Smooth muscle cell (in vitro differentiated cells): ENCODE results near the gene TSPAN9. TPM values are rescaled to one million over a fixed set of nuclear protein-coding genes. Genes with fewer than 3 reads are reported as not detected.

Source experiments
- DNase-seq: peaks from one replicate; lab custom pipeline; 2025; ENCODE audit not compliant: unreplicated experiment; lab: John Stamatoyannopoulos, UW
- H2AFZ ChIP-seq: fragments of 200-600 bp; sonication (generic); 2 replicates; pipeline ENCODE4 v1.6.0; 2016; ENCODE audit warnings: antibody characterized with exemption, low read depth, mild to moderate bottlenecking
- H3F3A ChIP-seq: fragments of 200-600 bp; sonication (generic); 2 replicates; pipeline ENCODE4 v1.6.0; 2017; ENCODE audit warnings: antibody characterized with exemption, low read depth
- H3K27ac ChIP-seq: fragments of 200-600 bp; sonication (generic); 2 replicates; pipeline ENCODE4 v1.5.1; 2016; ENCODE audit warnings: low read depth, mild to moderate bottlenecking
- H3K27me3 ChIP-seq: fragments of 200-600 bp; sonication (generic); 2 replicates; pipeline ENCODE4 v1.6.1; 2016; ENCODE audit warnings: low read depth, mild to moderate bottlenecking
- H3K36me3 ChIP-seq: fragments of 200-600 bp; sonication (generic); 2 replicates; pipeline ENCODE4 v1.5.1; 2016; ENCODE audit warnings: low read depth
- H3K4me1 ChIP-seq: fragments of 200-600 bp; sonication (generic); 2 replicates; pipeline ENCODE4 v1.5.1; 2016; ENCODE audit warnings: low read depth
- H3K4me2 ChIP-seq: fragments of 200-600 bp; sonication (generic); 2 replicates; pipeline ENCODE4 v1.6.0; 2016; ENCODE audit warnings: mild to moderate bottlenecking
- H3K4me3 ChIP-seq: fragments of 200-600 bp; sonication (generic); 2 replicates; pipeline ENCODE4 v1.5.1; 2016; ENCODE audit warnings: mild to moderate bottlenecking
- H3K79me2 ChIP-seq: fragments of 200-600 bp; sonication (generic); 2 replicates; pipeline ENCODE4 v1.6.0; 2016; ENCODE audit warnings: low read depth, mild to moderate bottlenecking
- H3K9ac ChIP-seq: fragments of 200-600 bp; sonication (generic); 2 replicates; pipeline ENCODE4 v1.6.0; 2016; ENCODE audit warnings: low read depth
- H3K9me3 ChIP-seq: fragments of 200-600 bp; sonication (generic); replicated peaks from 2 replicates; pipeline ENCODE4 v1.5.1; 2016; ENCODE audit warnings: low read depth
- H4K20me1 ChIP-seq: fragments of 200-600 bp; sonication (generic); 2 replicates; pipeline ENCODE4 v1.6.0; 2016; ENCODE audit warnings: low read depth
- CTCF ChIP-seq: fragments of 200-600 bp; sonication (generic); IDR thresholded peaks from 2 replicates; pipeline ENCODE4 v1.5.1; 2017; ENCODE audit warnings: borderline replicate concordance, mild to moderate bottlenecking, antibody characterized with exemption; ENCODE audit not compliant: insufficient read depth, poor library complexity, severe bottlenecking
- WGBS: methylation state at CpG from one replicate; pipeline ENCODE4 v1.1.7; 2016; ENCODE audit warnings: low lambda C conversion rate; 5-methylcytosine and 5-hydroxymethylcytosine counted together
- polyA plus RNA-seq: library from polyadenylated mRNA; unstranded; fragments of >200 nt; fragmentation: Nextera tagmentation; extraction: Ambion mirVana; gene quantifications from 2 replicates; pipeline ENCODE4 v1.2.1, GENCODE V29; 2016
- total RNA-seq: library from RNA; depleted of rRNA; stranded (reverse); fragments of >200 nt; gene quantifications from 2 replicates; pipeline ENCODE4 v1.2.3, GENCODE V29; 2014

TSPAN9 gene
- total and polyA plus RNA-seq, 2 experiments from 2014 or later = 17.7 to 29.8 TPM

GRCh38 chr12:3085341-3086139 lies 8.4 kb downstream of the TSPAN9 start:
- Histone ChIP-seq H3K27me3 (no peaks in the 10 kb centered on the region), H3K27ac (no peak overlapping the region), H4K20me1 (peaks cover 78% of the 10 kb centered on the region), H3K36me3 (no peaks in the 10 kb centered on the region), H3F3A (peaks cover 4% of the 10 kb centered on the region), H3K79me2 (peaks cover 18% of the 10 kb centered on the region), H3K4me1 (peaks cover 15% of the 10 kb centered on the region), H3K9ac (no peak overlapping the region), H3K4me2 (no peak overlapping the region), H3K9me3 (no peaks in the 10 kb centered on the region), H3K4me3 (no peak overlapping the region), H2AFZ (no peak overlapping the region)
- no peak for DNase-seq
- TF ChIP-seq CTCF = no peak
- WGBS = 77% methylated on average over 19 of the region's 19 CpGs

- Histone ChIP-seq H3K4me2 (no peak overlapping the region), H3K9ac (no peak overlapping the region), H3K36me3 (no peaks in the 10 kb centered on the region), H3K4me1 (peaks cover 15% of the 10 kb centered on the region), H3K79me2 (peaks cover 18% of the 10 kb centered on the region), H3K4me3 (no peak overlapping the region), H3K27ac (no peak overlapping the region), H3K27me3 (no peaks in the 10 kb centered on the region), H3K9me3 (no peaks in the 10 kb centered on the region), H2AFZ (no peak overlapping the region), H4K20me1 (peaks cover 78% of the 10 kb centered on the region), H3F3A (peaks cover 3% of the 10 kb centered on the region)
- 98% methylated on average over 4 of the region's 4 CpGs for WGBS
- TF ChIP-seq CTCF = no peak
- DNase-seq = no peak
Measured at GRCh38 chr12:3086211-3086610, 9.0 kb downstream of the TSPAN9 start.

- TF ChIP-seq CTCF = no peak
- no peak overlapping the region for H3K27ac ChIP-seq
- H3K79me2 ChIP-seq = peaks cover 18% of the 10 kb centered on the region
- no peaks in the 10 kb centered on the region for H3K36me3 ChIP-seq
- peaks cover 78% of the 10 kb centered on the region for H4K20me1 ChIP-seq
- H3K9ac ChIP-seq = no peak overlapping the region
- H3K9me3 ChIP-seq = no peaks in the 10 kb centered on the region
- H3K4me3 ChIP-seq = no peak overlapping the region
- H3K4me1 ChIP-seq = peaks cover 21% of the 10 kb centered on the region
- H3K27me3 ChIP-seq = no peaks in the 10 kb centered on the region
- DNase-seq = no peak
- H3F3A ChIP-seq = no peaks in the 10 kb centered on the region
- H2AFZ ChIP-seq = no peak overlapping the region
- no peak overlapping the region for H3K4me2 ChIP-seq
- 98% methylated on average over 9 of the region's 9 CpGs for WGBS
Measured at GRCh38 chr12:3086729-3087323, 9.6 kb downstream of the TSPAN9 start.
